WTC11 (cell line): Measurements from ENCODE around the gene CEP135. TPM values are rescaled to one million over a fixed set of nuclear protein-coding genes. Genes with fewer than 3 reads are reported as not detected.

Source experiments
- ATAC-seq: fragments of 200-7000 bp; cut with Tn5 transposase; 2 replicates; pipeline ENCODE4 v1.10.0; 2021; ENCODE audit warnings: mild to moderate bottlenecking, moderate library complexity
- CTCF ChIA-PET: fragments of 300-600 bp; sonication (Branson Sonifier 250); formaldehyde crosslinking; loops from one replicate; lab custom pipeline; 2021; ENCODE audit warnings: antibody characterized with exemption; lab: Charles Lee
- POLR2A ChIA-PET: fragments of 350-600 bp; sonication (Branson Sonifier 250); formaldehyde crosslinking; loops from one replicate; lab custom pipeline; 2021; ENCODE audit warnings: antibody characterized with exemption; lab: Charles Lee
- DNase-seq: peaks from one replicate; pipeline ENCODE4 v3.0.0; 2021; ENCODE audit warnings: low spot score
- H3K27ac Mint-ChIP-seq: 2 replicates; pipeline ENCODE4 v1.8.0; 2021; ENCODE audit warnings: mixed read lengths
- H3K27me3 Mint-ChIP-seq: 2 replicates; pipeline ENCODE4 v1.8.0; 2021; ENCODE audit warnings: low read depth, mild to moderate bottlenecking, moderate library complexity, mixed read lengths
- H3K36me3 Mint-ChIP-seq: 2 replicates; pipeline ENCODE4 v1.8.0; 2021; ENCODE audit warnings: mixed read lengths
- H3K4me1 Mint-ChIP-seq: 2 replicates; pipeline ENCODE4 v1.8.0; 2022; ENCODE audit warnings: mixed read lengths
- H3K4me3 Mint-ChIP-seq: 2 replicates; pipeline ENCODE4 v1.8.0; 2021; ENCODE audit warnings: mild to moderate bottlenecking, moderate library complexity, mixed read lengths
- H3K9me3 Mint-ChIP-seq: 2 replicates; pipeline ENCODE4 v1.8.0; 2021; ENCODE audit warnings: mixed read lengths
- AR ChIP-seq: fragments of 250-450 bp; sonication (Bioruptor Pico); IDR thresholded peaks from 2 replicates; pipeline ENCODE4 v1.9.0; 2021; ENCODE audit warnings: mild to moderate bottlenecking
- CTCF ChIP-seq: fragments of 200-600 bp; IDR thresholded peaks from 2 replicates; pipeline ENCODE4 v1.8.0; 2022; ENCODE audit warnings: antibody characterized with exemption
- EMX1 ChIP-seq: fragments of 250-450 bp; sonication (Bioruptor Pico); IDR thresholded peaks from 2 replicates; pipeline ENCODE4 v1.8.0; 2021; ENCODE audit warnings: mild to moderate bottlenecking
- ESRRA ChIP-seq: sonication (generic); formaldehyde crosslinking; IDR thresholded peaks from 2 replicates; pipeline ENCODE4 v1.8.1; 2022; ENCODE audit warnings: mild to moderate bottlenecking, missing genetic modification reagents, borderline replicate concordance
- FOXJ3 ChIP-seq: sonication (generic); formaldehyde crosslinking; IDR thresholded peaks from 2 replicates; pipeline ENCODE4 v1.9.0; 2021; ENCODE audit warnings: missing genetic modification reagents, mild to moderate bottlenecking, borderline replicate concordance
- KAT7 ChIP-seq: sonication (generic); formaldehyde crosslinking; IDR thresholded peaks from 2 replicates; pipeline ENCODE4 v1.8.1; 2023; ENCODE audit warnings: missing genetic modification reagents, mild to moderate bottlenecking, borderline replicate concordance
- NFYB ChIP-seq: sonication (generic); formaldehyde crosslinking; conservative IDR thresholded peaks from 2 replicates; pipeline ENCODE4 v1.8.0; 2022; ENCODE audit warnings: low read depth, missing genetic modification reagents
- NR1H2 ChIP-seq: sonication (generic); formaldehyde crosslinking; IDR thresholded peaks from 2 replicates; pipeline ENCODE4 v1.9.0; 2021; ENCODE audit warnings: mild to moderate bottlenecking, moderate library complexity, missing genetic modification reagents
- NR3C1 ChIP-seq: sonication (generic); formaldehyde crosslinking; conservative IDR thresholded peaks from 2 replicates; pipeline ENCODE4 v1.8.1; 2023; ENCODE audit warnings: low read depth, mild to moderate bottlenecking, missing genetic modification reagents
- RELA ChIP-seq: sonication (generic); formaldehyde crosslinking; IDR thresholded peaks from 2 replicates; pipeline ENCODE4 v1.8.1; 2022; ENCODE audit warnings: missing genetic modification reagents, mild to moderate bottlenecking, borderline replicate concordance
- SP1 ChIP-seq: sonication (generic); formaldehyde crosslinking; conservative IDR thresholded peaks from 2 replicates; pipeline ENCODE4 v1.8.1; 2022; ENCODE audit warnings: missing genetic modification reagents
- TP53 ChIP-seq: sonication (generic); formaldehyde crosslinking; IDR thresholded peaks from 2 replicates; pipeline ENCODE4 v1.8.1; 2023; ENCODE audit warnings: mild to moderate bottlenecking, missing genetic modification reagents
- ZMAT4 ChIP-seq: fragments of 250-450 bp; sonication (Bioruptor Pico); IDR thresholded peaks from 2 replicates; pipeline ENCODE4 v1.9.0; 2021; ENCODE audit warnings: mild to moderate bottlenecking
- ZNF317 ChIP-seq: sonication (generic); formaldehyde crosslinking; IDR thresholded peaks from 2 replicates; pipeline ENCODE4 v1.8.1; 2023; ENCODE audit warnings: low read depth, mild to moderate bottlenecking, moderate library complexity, missing genetic modification reagents, borderline replicate concordance
- total RNA-seq: library from RNA; stranded (reverse); gene quantifications from 3 replicates; pipeline ENCODE4 v1.2.3, GENCODE V29; 2021
- TF ChIP-seq, protein P1 (sequence below): sonication (generic); formaldehyde crosslinking; IDR thresholded peaks from 2 replicates; pipeline ENCODE4 v1.8.1; 2022; ENCODE audit warnings: low read depth, mild to moderate bottlenecking, moderate library complexity, missing genetic modification reagents, borderline replicate concordance
- TF ChIP-seq, protein P2 (sequence below): sonication (generic); formaldehyde crosslinking; IDR thresholded peaks from 2 replicates; pipeline ENCODE4 v1.8.0; 2022; ENCODE audit warnings: mild to moderate bottlenecking, missing genetic modification reagents
- TF ChIP-seq, protein P3 (sequence below): sonication (generic); formaldehyde crosslinking; IDR thresholded peaks from 2 replicates; pipeline ENCODE4 v1.8.0; 2023; ENCODE audit warnings: missing genetic modification reagents
- TF ChIP-seq, protein P4 (sequence below): sonication (generic); formaldehyde crosslinking; IDR thresholded peaks from 2 replicates; pipeline ENCODE4 v1.8.0; 2022; ENCODE audit warnings: mild to moderate bottlenecking, missing genetic modification reagents
- TF ChIP-seq, protein P5 (sequence below): fragments of 250-450 bp; sonication (Bioruptor Pico); IDR thresholded peaks from 2 replicates; pipeline ENCODE4 v1.9.0; 2021; ENCODE audit warnings: mild to moderate bottlenecking, borderline replicate concordance

Gene CEP135
- total RNA-seq, 1 experiment from 2014 or later = 13.6 TPM

- TF ChIP-seq, protein P1, sequence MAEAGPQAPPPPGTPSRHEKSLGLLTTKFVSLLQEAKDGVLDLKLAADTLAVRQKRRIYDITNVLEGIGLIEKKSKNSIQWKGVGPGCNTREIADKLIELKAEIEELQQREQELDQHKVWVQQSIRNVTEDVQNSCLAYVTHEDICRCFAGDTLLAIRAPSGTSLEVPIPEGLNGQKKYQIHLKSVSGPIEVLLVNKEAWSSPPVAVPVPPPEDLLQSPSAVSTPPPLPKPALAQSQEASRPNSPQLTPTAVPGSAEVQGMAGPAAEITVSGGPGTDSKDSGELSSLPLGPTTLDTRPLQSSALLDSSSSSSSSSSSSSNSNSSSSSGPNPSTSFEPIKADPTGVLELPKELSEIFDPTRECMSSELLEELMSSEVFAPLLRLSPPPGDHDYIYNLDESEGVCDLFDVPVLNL (CRISPR knock-in tag) = peak; percentile 96
- TF ChIP-seq, protein P2, sequence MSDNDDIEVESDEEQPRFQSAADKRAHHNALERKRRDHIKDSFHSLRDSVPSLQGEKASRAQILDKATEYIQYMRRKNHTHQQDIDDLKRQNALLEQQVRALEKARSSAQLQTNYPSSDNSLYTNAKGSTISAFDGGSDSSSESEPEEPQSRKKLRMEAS (CRISPR knock-in tag) = peak; percentile 82
- TF ChIP-seq, protein P3, sequence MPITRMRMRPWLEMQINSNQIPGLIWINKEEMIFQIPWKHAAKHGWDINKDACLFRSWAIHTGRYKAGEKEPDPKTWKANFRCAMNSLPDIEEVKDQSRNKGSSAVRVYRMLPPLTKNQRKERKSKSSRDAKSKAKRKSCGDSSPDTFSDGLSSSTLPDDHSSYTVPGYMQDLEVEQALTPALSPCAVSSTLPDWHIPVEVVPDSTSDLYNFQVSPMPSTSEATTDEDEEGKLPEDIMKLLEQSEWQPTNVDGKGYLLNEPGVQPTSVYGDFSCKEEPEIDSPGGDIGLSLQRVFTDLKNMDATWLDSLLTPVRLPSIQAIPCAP (CRISPR knock-in tag) = no peak
- TF ChIP-seq FOXJ3 (CRISPR knock-in tag) = no peak
- TF ChIP-seq TP53 (CRISPR knock-in tag) = peak; percentile 69; the same call in 1 of the 2 replicates
- TF ChIP-seq SP1 (CRISPR knock-in tag) = peak; percentile 55; the same call in 1 of the 2 replicates
- 0 out of 2 replicates have a peak, but pooled peaks have one; percentile 54 for TF ChIP-seq NR3C1 (CRISPR knock-in tag)
- TF ChIP-seq, protein P4, sequence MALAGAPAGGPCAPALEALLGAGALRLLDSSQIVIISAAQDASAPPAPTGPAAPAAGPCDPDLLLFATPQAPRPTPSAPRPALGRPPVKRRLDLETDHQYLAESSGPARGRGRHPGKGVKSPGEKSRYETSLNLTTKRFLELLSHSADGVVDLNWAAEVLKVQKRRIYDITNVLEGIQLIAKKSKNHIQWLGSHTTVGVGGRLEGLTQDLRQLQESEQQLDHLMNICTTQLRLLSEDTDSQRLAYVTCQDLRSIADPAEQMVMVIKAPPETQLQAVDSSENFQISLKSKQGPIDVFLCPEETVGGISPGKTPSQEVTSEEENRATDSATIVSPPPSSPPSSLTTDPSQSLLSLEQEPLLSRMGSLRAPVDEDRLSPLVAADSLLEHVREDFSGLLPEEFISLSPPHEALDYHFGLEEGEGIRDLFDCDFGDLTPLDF = 0 out of 2 replicates have a peak, but pooled peaks have one; percentile 69
- TF ChIP-seq KAT7 = peak; percentile 91
- TF ChIP-seq ZNF317 = no peak
- 0 out of 2 replicates have a peak, but pooled peaks have one; percentile 46 for TF ChIP-seq EMX1 (CRISPR knock-in tag)
- TF ChIP-seq ESRRA = peak; percentile 54; the same call in 1 of the 2 replicates
- TF ChIP-seq, protein P5, sequence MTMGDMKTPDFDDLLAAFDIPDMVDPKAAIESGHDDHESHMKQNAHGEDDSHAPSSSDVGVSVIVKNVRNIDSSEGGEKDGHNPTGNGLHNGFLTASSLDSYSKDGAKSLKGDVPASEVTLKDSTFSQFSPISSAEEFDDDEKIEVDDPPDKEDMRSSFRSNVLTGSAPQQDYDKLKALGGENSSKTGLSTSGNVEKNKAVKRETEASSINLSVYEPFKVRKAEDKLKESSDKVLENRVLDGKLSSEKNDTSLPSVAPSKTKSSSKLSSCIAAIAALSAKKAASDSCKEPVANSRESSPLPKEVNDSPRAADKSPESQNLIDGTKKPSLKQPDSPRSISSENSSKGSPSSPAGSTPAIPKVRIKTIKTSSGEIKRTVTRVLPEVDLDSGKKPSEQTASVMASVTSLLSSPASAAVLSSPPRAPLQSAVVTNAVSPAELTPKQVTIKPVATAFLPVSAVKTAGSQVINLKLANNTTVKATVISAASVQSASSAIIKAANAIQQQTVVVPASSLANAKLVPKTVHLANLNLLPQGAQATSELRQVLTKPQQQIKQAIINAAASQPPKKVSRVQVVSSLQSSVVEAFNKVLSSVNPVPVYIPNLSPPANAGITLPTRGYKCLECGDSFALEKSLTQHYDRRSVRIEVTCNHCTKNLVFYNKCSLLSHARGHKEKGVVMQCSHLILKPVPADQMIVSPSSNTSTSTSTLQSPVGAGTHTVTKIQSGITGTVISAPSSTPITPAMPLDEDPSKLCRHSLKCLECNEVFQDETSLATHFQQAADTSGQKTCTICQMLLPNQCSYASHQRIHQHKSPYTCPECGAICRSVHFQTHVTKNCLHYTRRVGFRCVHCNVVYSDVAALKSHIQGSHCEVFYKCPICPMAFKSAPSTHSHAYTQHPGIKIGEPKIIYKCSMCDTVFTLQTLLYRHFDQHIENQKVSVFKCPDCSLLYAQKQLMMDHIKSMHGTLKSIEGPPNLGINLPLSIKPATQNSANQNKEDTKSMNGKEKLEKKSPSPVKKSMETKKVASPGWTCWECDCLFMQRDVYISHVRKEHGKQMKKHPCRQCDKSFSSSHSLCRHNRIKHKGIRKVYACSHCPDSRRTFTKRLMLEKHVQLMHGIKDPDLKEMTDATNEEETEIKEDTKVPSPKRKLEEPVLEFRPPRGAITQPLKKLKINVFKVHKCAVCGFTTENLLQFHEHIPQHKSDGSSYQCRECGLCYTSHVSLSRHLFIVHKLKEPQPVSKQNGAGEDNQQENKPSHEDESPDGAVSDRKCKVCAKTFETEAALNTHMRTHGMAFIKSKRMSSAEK = no peak
- TF ChIP-seq NR1H2 (CRISPR knock-in tag) = no peak
- TF ChIP-seq RELA = peak; percentile 67; the same call in 1 of the 2 replicates
- peak; percentile 91 for TF ChIP-seq CTCF
These were observed at the start of gene CEP135 (continued) for GRCh38 chr4:55948726-55949481.

DNA sequence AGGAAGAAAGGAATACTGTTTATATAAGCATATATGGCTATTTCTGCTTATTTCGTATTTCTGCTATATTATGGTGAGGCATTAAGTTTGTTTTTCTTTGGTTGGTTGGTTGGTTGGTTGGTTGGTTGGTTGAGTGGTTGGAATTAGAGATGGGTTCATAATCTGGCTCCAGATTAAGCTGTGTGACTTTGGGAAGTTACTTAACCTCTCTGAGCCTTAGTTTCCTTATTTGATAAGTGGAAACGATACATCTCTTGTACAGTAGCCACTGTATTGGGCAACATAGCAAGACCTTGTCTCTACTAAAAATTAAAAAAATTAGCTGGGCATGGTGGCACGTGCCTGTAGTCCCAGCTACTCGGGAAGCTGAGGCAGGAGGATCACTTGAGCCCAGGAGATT, 46.1 kb upstream of the CEP135 start:
- H3K27ac Mint-ChIP-seq = no peak overlapping the region
- H3K27me3 Mint-ChIP-seq = no peaks in the 10 kb centered on the region
- ChIA-PET POLR2A (no interaction called here), CTCF (interaction anchor here (1.1 kb wide), 1 partner anchor 46 kb away, joined by 3 read pairs; the partner anchor contains the start of gene CEP135)
- H3K36me3 Mint-ChIP-seq = peaks cover 7% of the 10 kb centered on the region
- ATAC-seq (no peak), DNase-seq (no peak)
- H3K9me3 Mint-ChIP-seq = no peaks in the 10 kb centered on the region
- H3K4me3 Mint-ChIP-seq = no peak overlapping the region
- no peaks in the 10 kb centered on the region for H3K4me1 Mint-ChIP-seq
- TF ChIP-seq AR (no peak), ZMAT4 (CRISPR knock-in tag) (no peak), NFYB (CRISPR knock-in tag) (no peak)
